DOHH2 (cell line): ENCODE results near the gene C3.

Experiments
- H3F3A ChIP-seq: fragments of 200-600 bp; sonication (generic), shearing (Covaris generic); 2 replicates; pipeline ENCODE4 v1.6.0; 2016; ENCODE audit warnings: antibody characterized with exemption, mild to moderate bottlenecking; ENCODE audit not compliant: control insufficient read depth, insufficient read depth
- H3K27ac ChIP-seq: fragments of 200-600 bp; sonication (generic); 2 replicates; pipeline ENCODE4 v1.5.1; 2014; ENCODE audit warnings: low read depth, mild to moderate bottlenecking, low read length, moderate library complexity
- H3K27me3 ChIP-seq: fragments of 200-600 bp; sonication (generic); 2 replicates; pipeline ENCODE4 v1.6.1; 2014; ENCODE audit warnings: mild to moderate bottlenecking, low read length, mixed read lengths; ENCODE audit not compliant: control insufficient read depth
- H3K36me3 ChIP-seq: fragments of 200-600 bp; sonication (generic); 2 replicates; pipeline ENCODE4 v1.6.1; 2014; ENCODE audit warnings: mild to moderate bottlenecking, low read length, moderate library complexity, mixed read lengths; ENCODE audit not compliant: control insufficient read depth
- H3K4me1 ChIP-seq: fragments of 200-600 bp; sonication (generic); 2 replicates; pipeline ENCODE4 v1.6.1; 2014; ENCODE audit warnings: mild to moderate bottlenecking, low read length, mixed read lengths; ENCODE audit not compliant: control insufficient read depth
- H3K4me2 ChIP-seq: fragments of 200-600 bp; sonication (generic); 2 replicates; pipeline ENCODE4 v1.6.0; 2014; ENCODE audit warnings: mild to moderate bottlenecking, low read length, moderate library complexity
- H3K4me3 ChIP-seq: fragments of 200-600 bp; sonication (generic); 2 replicates; pipeline ENCODE4 v1.5.1; 2014; ENCODE audit warnings: mild to moderate bottlenecking, low read length, mixed read lengths
- H3K79me2 ChIP-seq: fragments of 200-600 bp; sonication (generic); 2 replicates; pipeline ENCODE4 v1.6.1; 2014; ENCODE audit warnings: mild to moderate bottlenecking, low read length, mixed read lengths; ENCODE audit not compliant: control insufficient read depth
- H3K9me2 ChIP-seq: fragments of 200-600 bp; sonication (generic); replicated peaks from 2 replicates; pipeline ENCODE4 v1.6.1; 2014; ENCODE audit warnings: mild to moderate bottlenecking, low read length, mixed read lengths; ENCODE audit not compliant: control insufficient read depth
- H3K9me3 ChIP-seq: fragments of 200-600 bp; sonication (generic); 2 replicates; pipeline ENCODE4 v1.6.1; 2014; ENCODE audit warnings: antibody characterized with exemption, low read length, mixed read lengths; ENCODE audit not compliant: control insufficient read depth, insufficient read depth
- H4K20me1 ChIP-seq: fragments of 200-600 bp; sonication (generic); 2 replicates; pipeline ENCODE4 v1.6.0; 2014; ENCODE audit warnings: low read depth, mild to moderate bottlenecking, antibody characterized with exemption, low read length, moderate library complexity; ENCODE audit not compliant: control insufficient read depth, insufficient read depth
- EZH2phosphoT487 ChIP-seq: fragments of 200-600 bp; sonication (generic); IDR thresholded peaks from 2 replicates; pipeline ENCODE4 v1.6.1; 2017; ENCODE audit warnings: borderline replicate concordance, mild to moderate bottlenecking, antibody characterized with exemption, low read length, moderate library complexity, mixed read lengths
- TF ChIP-seq, protein P1 (sequence below): fragments of 200-600 bp; sonication (generic); IDR thresholded peaks from one replicate; pipeline ENCODE4 v1.5.1; 2014; ENCODE audit warnings: antibody characterized with exemption, mild to moderate bottlenecking, low read depth, low read length; ENCODE audit not compliant: poor library complexity, severe bottlenecking

The C3 gene

DNA sequence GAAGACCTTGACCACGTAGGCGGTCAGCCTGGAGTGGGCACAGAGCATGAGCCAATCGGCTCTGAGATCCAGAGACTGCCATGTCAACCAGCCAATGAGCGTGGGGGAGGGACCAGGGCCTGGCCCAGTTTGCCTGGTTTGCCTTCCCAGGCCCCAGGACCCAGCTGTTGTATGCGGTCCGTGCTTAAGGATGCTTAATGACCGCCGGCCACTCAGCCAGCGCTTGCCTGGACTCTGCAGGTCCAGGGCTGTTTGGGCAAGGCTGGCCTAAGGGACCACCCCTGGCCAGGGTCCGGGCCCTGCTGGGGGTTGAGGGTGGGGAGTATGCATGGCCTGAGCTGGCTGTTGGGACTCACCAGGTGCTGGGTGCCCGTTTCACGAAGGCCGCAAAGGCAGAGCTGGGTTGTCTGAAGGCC lies 27.4 kb downstream of the C3 start:
- H3K79me2 ChIP-seq = no peaks in the 10 kb centered on the region
- no peak overlapping the region for H3K4me3 ChIP-seq
- H3K27me3 ChIP-seq = no peaks in the 10 kb centered on the region
- no peaks in the 10 kb centered on the region for H3K36me3 ChIP-seq
- no peaks in the 10 kb centered on the region for H3F3A ChIP-seq
- no peaks in the 10 kb centered on the region for H3K9me2 ChIP-seq
- no peak overlapping the region for H3K4me2 ChIP-seq
- no peaks in the 10 kb centered on the region for H4K20me1 ChIP-seq
- H3K4me1 ChIP-seq = peaks cover 5% of the 10 kb centered on the region
- peaks cover 4% of the 10 kb centered on the region; the same call in 1 of the 2 replicates for H3K9me3 ChIP-seq
- no peak for TF ChIP-seq EZH2phosphoT487
- TF ChIP-seq, protein P1, sequence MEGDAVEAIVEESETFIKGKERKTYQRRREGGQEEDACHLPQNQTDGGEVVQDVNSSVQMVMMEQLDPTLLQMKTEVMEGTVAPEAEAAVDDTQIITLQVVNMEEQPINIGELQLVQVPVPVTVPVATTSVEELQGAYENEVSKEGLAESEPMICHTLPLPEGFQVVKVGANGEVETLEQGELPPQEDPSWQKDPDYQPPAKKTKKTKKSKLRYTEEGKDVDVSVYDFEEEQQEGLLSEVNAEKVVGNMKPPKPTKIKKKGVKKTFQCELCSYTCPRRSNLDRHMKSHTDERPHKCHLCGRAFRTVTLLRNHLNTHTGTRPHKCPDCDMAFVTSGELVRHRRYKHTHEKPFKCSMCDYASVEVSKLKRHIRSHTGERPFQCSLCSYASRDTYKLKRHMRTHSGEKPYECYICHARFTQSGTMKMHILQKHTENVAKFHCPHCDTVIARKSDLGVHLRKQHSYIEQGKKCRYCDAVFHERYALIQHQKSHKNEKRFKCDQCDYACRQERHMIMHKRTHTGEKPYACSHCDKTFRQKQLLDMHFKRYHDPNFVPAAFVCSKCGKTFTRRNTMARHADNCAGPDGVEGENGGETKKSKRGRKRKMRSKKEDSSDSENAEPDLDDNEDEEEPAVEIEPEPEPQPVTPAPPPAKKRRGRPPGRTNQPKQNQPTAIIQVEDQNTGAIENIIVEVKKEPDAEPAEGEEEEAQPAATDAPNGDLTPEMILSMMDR = no peak
- no peak overlapping the region for H3K27ac ChIP-seq

DNA sequence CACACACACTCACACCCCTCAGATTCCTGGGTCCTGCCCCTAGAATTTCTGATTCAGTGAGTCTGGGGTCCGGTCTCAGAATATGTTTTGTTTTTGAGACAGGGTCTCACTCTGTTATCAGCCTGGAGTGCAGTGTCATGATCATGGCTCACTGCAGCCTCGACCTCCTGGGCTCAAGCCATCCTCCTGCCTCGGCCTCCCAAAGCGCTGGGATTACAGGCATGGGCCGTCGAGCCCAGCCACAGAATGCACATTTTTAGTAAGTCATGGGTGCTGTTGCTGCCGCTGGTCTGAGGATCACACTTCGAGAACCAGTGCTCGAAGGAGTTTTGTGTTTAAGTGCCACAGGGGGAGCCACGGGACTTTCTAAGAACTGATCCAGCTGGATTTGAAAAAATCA lies 28.4 kb downstream of the C3 start:
- Histone ChIP-seq H4K20me1 (no peaks in the 10 kb centered on the region), H3K27me3 (no peaks in the 10 kb centered on the region), H3K9me3 (peaks cover 4% of the 10 kb centered on the region; the same call in 1 of the 2 replicates), H3K9me2 (no peaks in the 10 kb centered on the region), H3K27ac (no peak overlapping the region), H3F3A (no peaks in the 10 kb centered on the region), H3K36me3 (no peaks in the 10 kb centered on the region), H3K4me2 (no peak overlapping the region), H3K79me2 (no peaks in the 10 kb centered on the region), H3K4me3 (no peak overlapping the region), H3K4me1 (peaks cover 5% of the 10 kb centered on the region)
- no peak for TF ChIP-seq EZH2phosphoT487
- TF ChIP-seq, protein P1 = no peak

DNA sequence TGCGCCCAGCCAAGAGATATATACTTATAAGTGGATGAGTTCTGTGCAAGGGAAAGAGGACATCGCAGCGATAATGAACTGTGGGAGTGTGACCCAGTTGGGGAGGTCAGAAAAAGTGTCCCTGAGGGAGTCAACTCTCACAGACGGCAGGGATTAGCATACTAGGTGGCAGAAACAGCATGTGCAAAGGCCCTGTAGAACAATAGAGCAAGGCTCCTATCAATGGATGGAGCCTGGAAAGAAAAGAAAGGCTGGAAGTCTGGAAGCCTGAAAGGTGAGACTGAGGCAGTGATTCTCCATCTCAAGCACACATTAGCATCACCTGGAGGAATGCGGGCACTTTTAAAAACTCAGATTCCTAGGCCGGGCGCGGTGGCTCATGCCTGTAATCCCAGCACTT lies 29.1 kb downstream of the C3 start:
- no peaks in the 10 kb centered on the region for H4K20me1 ChIP-seq
- H3K27me3 ChIP-seq = peaks cover 6% of the 10 kb centered on the region; the same call in 1 of the 2 replicates
- peaks cover 4% of the 10 kb centered on the region; the same call in 1 of the 2 replicates for H3K9me3 ChIP-seq
- H3K9me2 ChIP-seq = no peaks in the 10 kb centered on the region
- no peaks in the 10 kb centered on the region for H3K36me3 ChIP-seq
- H3K79me2 ChIP-seq = no peaks in the 10 kb centered on the region
- H3F3A ChIP-seq = no peaks in the 10 kb centered on the region
- H3K27ac ChIP-seq = no peak overlapping the region
- peaks cover 5% of the 10 kb centered on the region for H3K4me1 ChIP-seq
- no peak overlapping the region for H3K4me2 ChIP-seq
- no peak for TF ChIP-seq EZH2phosphoT487
- H3K4me3 ChIP-seq = no peak overlapping the region

DNA sequence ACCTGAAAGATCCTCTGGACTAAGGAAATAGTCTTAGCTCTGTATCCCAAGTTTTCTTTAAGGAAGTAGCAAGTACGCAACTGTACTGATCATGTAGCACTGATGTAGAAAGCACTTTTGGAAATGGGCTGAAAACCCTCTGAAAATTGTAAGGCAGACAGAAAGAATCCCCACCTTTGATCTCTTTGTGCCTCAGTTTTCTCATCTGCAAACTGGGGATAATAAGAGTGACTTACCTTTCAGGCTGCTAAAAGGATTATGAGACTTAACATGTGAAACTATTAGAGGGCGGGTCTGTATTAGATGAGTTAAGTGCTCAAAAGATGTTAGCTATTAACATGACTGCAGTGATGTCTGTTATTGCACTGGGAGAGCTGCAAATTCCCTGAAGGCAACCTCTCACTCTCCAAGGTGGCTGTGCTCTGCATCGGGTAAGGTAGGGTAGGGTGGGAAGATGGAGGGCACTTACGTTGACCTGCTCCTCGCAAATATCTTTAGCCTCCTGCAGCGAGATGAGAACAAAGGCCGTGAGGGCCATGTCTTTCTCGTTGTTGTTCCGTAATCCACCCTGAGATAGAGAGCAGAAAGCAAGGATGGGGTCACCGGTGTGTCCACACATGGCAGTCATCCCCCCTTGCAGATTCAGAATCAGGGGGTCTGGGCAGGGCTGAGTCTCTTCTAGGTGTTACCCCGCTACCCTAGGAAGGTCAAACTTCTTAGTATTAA lies 30.1 kb downstream of the C3 start:
- TF ChIP-seq, protein P1 = no peak
- no peak for TF ChIP-seq EZH2phosphoT487
- Histone ChIP-seq H3K27ac (no peak overlapping the region), H3K36me3 (no peaks in the 10 kb centered on the region), H3K9me3 (peaks cover 4% of the 10 kb centered on the region; the same call in 1 of the 2 replicates), H3K79me2 (no peaks in the 10 kb centered on the region), H4K20me1 (no peaks in the 10 kb centered on the region), H3K4me2 (no peak overlapping the region), H3K4me3 (no peak overlapping the region), H3K27me3 (peaks cover 13% of the 10 kb centered on the region; the same call in 1 of the 2 replicates), H3K9me2 (no peaks in the 10 kb centered on the region), H3F3A (no peaks in the 10 kb centered on the region), H3K4me1 (peaks cover 5% of the 10 kb centered on the region)
